OCI-LY7 (cell line): ENCODE results near the gene PDAP1. TPM values are rescaled to one million over a fixed set of nuclear protein-coding genes. Genes with fewer than 3 reads are reported as not detected.
"Not testable (repeated sequence)": the region's sequence is repeated elsewhere in the genome, so short reads cannot be mapped to it uniquely, and the experiment has no call there.

ENCODE experiments used
- BruUV-seq: library from RNA; stranded (reverse); fragments of 400-500 nt; replicated peaks from 2 replicates; lab custom pipeline; 2021; lab: Mats Ljungman, UMichigan
- CTCF ChIA-PET: fragments of 300-600 bp; sonication (Branson Sonifier 250); formaldehyde crosslinking; loops from one replicate; lab custom pipeline; 2022; ENCODE audit warnings: antibody characterized with exemption; ENCODE audit not compliant: unreplicated experiment; lab: Charles Lee
- POLR2A ChIA-PET: fragments of 300-600 bp; sonication (Branson Sonifier 250); formaldehyde crosslinking; loops from one replicate; lab custom pipeline; 2022; ENCODE audit warnings: antibody characterized with exemption; lab: Charles Lee
- DNase-seq: peaks from one replicate; pipeline ENCODE4 v3.0.0-alpha.2; 2015; ENCODE audit warnings: low spot score
- H2AFZ ChIP-seq: fragments of 200-600 bp; sonication (generic), shearing (Covaris generic); 2 replicates; pipeline ENCODE4 v1.6.1; 2014; ENCODE audit warnings: mild to moderate bottlenecking, antibody characterized with exemption, low read length, moderate library complexity
- H3K27ac ChIP-seq: fragments of 200-600 bp; sonication (generic); 2 replicates; pipeline ENCODE4 v1.5.1; 2014; ENCODE audit warnings: mixed run types, low read depth, mild to moderate bottlenecking, moderate library complexity, low read length, inconsistent platforms; ENCODE audit not compliant: poor library complexity, severe bottlenecking
- H3K36me3 ChIP-seq: fragments of 200-600 bp; sonication (generic); 2 replicates; pipeline ENCODE4 v1.6.1; 2014; ENCODE audit warnings: mild to moderate bottlenecking, antibody characterized with exemption, low read length, moderate library complexity, mixed read lengths; ENCODE audit not compliant: insufficient read depth
- H3K4me1 ChIP-seq: fragments of 200-600 bp; sonication (generic); 2 replicates; pipeline ENCODE4 v1.5.1; 2014; ENCODE audit warnings: mild to moderate bottlenecking, low read length; ENCODE audit not compliant: insufficient read depth, poor library complexity, severe bottlenecking
- H3K4me2 ChIP-seq: fragments of 200-600 bp; sonication (generic); 2 replicates; pipeline ENCODE4 v1.6.1; 2014; ENCODE audit warnings: mild to moderate bottlenecking, low read length
- H3K4me3 ChIP-seq: fragments of 200-600 bp; sonication (generic); 2 replicates; pipeline ENCODE4 v1.5.1; 2014; ENCODE audit warnings: mild to moderate bottlenecking, low read depth, low read length; ENCODE audit not compliant: poor library complexity, severe bottlenecking
- H3K79me2 ChIP-seq: fragments of 200-600 bp; sonication (generic); 2 replicates; pipeline ENCODE4 v1.6.1; 2016; ENCODE audit warnings: low read depth, mild to moderate bottlenecking, low read length, moderate library complexity, mixed read lengths; ENCODE audit not compliant: insufficient read depth
- H3K9me2 ChIP-seq: fragments of 200-600 bp; sonication (generic); 2 replicates; pipeline ENCODE4 v1.6.1; 2016; ENCODE audit warnings: mild to moderate bottlenecking, low read length, mixed read lengths; ENCODE audit not compliant: insufficient read depth
- H3K9me3 ChIP-seq: fragments of 200-600 bp; sonication (generic); 2 replicates; pipeline ENCODE4 v1.6.1; 2014; ENCODE audit warnings: mild to moderate bottlenecking, mixed run types, low read length, mixed read lengths
- H4K20me1 ChIP-seq: fragments of 200-600 bp; sonication (generic); 2 replicates; pipeline ENCODE4 v1.6.1; 2014; ENCODE audit warnings: mild to moderate bottlenecking, antibody characterized with exemption, low read length, moderate library complexity, mixed read lengths; ENCODE audit not compliant: insufficient read depth
- CTCF ChIP-seq: fragments of 200-600 bp; sonication (generic); conservative IDR thresholded peaks from 2 replicates; pipeline ENCODE4 v1.5.1; 2014; ENCODE audit warnings: mild to moderate bottlenecking, antibody characterized with exemption, low read length, moderate library complexity, mixed read lengths
- EZH2phosphoT487 ChIP-seq: fragments of 200-600 bp; sonication (generic); IDR thresholded peaks from 2 replicates; pipeline ENCODE4 v1.6.1; 2018; ENCODE audit warnings: low read depth, borderline replicate concordance, mild to moderate bottlenecking, mixed run types, antibody characterized with exemption, low read length, moderate library complexity, mixed read lengths
- intact Hi-C: fragments of 100-400 bp; cut with micrococcal nuclease; formaldehyde crosslinking; loops from one replicate; pipeline ENCODE4 v1.10.0; 2022; ENCODE audit not compliant: unreplicated experiment
- total RNA-seq, 2 experiments: library from RNA; depleted of rRNA in 1 of 2; stranded (reverse); fragments of >200 nt in 1 of 2; shearing (Covaris generic) in 1 of 2; gene quantifications; 2 replicates each; pipeline ENCODE4 v1.2.3, GENCODE V29; 2014 to 2022

PDAP1 gene
- total RNA-seq, 2 experiments from 2014 or later = 33.7 to 135 TPM

- Histone ChIP-seq H3K36me3 (peaks cover 78% of the 10 kb centered on the region), H3K79me2 (no peaks in the 10 kb centered on the region), H3K9me2 (no peaks in the 10 kb centered on the region), H3K4me1 (no peaks in the 10 kb centered on the region), H3K27ac (no peak overlapping the region), H3K9me3 (no peaks in the 10 kb centered on the region), H2AFZ (no peak overlapping the region), H3K4me3 (no peak overlapping the region), H3K4me2 (no peak overlapping the region), H4K20me1 (no peaks in the 10 kb centered on the region)
- TF ChIP-seq EZH2phosphoT487 (no peak), CTCF (no peak)
- no peak for DNase-seq
- ChIA-PET POLR2A (interaction anchor here (0.7 kb wide), 1 partner anchor 10 kb away, joined by 7 read pairs; no protein-coding TSS in a partner anchor), CTCF (no interaction called here)
- intact Hi-C loops = no loop called here
- no TSS peak for BruUV-seq
Measured at GRCh38 chr7:99355098-99355497, 53.3 kb downstream of the PDAP1 start.

DNA sequence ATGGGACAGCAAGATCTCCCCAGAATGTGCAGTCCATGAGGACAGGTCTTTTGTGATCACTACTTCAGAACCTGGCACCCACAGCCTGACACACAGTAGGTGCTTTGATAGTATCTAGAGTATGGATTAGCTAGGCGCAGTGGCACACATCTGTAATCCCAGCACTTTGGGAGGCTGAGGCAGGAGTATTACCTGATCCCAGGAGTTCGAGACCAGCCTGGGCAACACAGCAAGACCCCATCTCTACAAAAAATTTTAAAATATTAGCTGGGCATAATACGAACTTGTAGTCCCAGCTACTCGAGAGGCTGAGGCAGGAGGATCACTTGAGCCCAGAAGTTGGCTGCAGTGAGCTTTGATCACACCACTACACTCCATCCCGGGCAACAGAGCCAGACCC is 56.1 kb downstream of the PDAP1 start:
- BruUV-seq = no TSS peak
- Histone ChIP-seq H3K79me2 (no peaks in the 10 kb centered on the region), H3K4me2 (no peak overlapping the region), H3K9me2 (no peaks in the 10 kb centered on the region), H3K9me3 (no peaks in the 10 kb centered on the region), H2AFZ (no peak overlapping the region), H3K27ac (no peak overlapping the region), H3K36me3 (peaks cover 76% of the 10 kb centered on the region), H3K4me3 (no peak overlapping the region), H4K20me1 (no peaks in the 10 kb centered on the region), H3K4me1 (no peaks in the 10 kb centered on the region)
- POLR2A ChIA-PET = interaction anchor here (0.6 to 1.0 kb wide), 2 partner anchors 9 to 62 kb away, joined by 3 read pairs; no protein-coding TSS in a partner anchor
- TF ChIP-seq EZH2phosphoT487 (no peak), CTCF (no peak)
- no peak for DNase-seq
- CTCF ChIA-PET = no interaction called here
- intact Hi-C loops = no loop called here

DNA sequence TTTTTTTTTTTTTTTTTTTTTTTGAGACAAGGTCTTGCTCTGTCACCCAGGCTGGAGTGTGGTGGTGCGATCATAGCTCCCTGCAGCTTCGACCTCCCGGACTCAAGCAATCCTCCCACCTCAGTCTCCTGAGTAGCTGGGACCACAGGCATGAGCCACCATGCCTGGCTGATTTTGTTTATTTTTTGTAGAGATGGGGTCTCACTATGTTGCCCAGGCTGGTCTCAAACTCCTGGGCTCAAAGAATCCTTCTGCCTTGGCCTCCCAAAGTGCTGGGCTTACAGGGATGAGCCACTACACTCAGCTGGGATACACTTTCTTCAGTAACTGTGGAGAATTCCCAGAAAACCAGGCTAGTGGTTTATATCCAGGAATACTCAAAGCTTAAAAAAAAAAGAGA is 57.8 kb downstream of the PDAP1 start:
- H2AFZ ChIP-seq, H3K4me1 ChIP-seq, H3K4me3 ChIP-seq, H3K79me2 ChIP-seq, CTCF ChIA-PET, H3K4me2 ChIP-seq, intact Hi-C loops, DNase-seq, H4K20me1 ChIP-seq, H3K27ac ChIP-seq, BruUV-seq, H3K9me3 ChIP-seq, H3K9me2 ChIP-seq: not testable (repeated sequence)
- POLR2A ChIA-PET = interaction anchor here (0.6 to 1.3 kb wide), 2 partner anchors 10 to 12 kb away, joined by 3 to 5 read pairs; no protein-coding TSS in a partner anchor
- peaks cover 83% of the 10 kb centered on the region for H3K36me3 ChIP-seq

Other genes starting within 250 kb of the PDAP1 start
- gene KPNA7, start 200.5 kb downstream of the PDAP1 start, total RNA-seq (2014; rRNA removed; shearing (Covaris generic)) = not detected in 2 replicates
- gene KPNA7, start 200.5 kb downstream of the PDAP1 start, total RNA-seq (2022) = not detected in 2 replicates
- not detected in 2 replicates for gene MYH16, start 135.8 kb downstream of the PDAP1 start, total RNA-seq (2014; rRNA removed; shearing (Covaris generic))
- gene MYH16, start 135.8 kb downstream of the PDAP1 start, total RNA-seq (2022) = not detected in 2 replicates
- 51.0 and 71.8 TPM in 2 replicates for gene ARPC1A, start 82.7 kb downstream of the PDAP1 start, total RNA-seq (2014; rRNA removed; shearing (Covaris generic))
- 101 and 108 TPM in 2 replicates for gene ARPC1A, start 82.7 kb downstream of the PDAP1 start, total RNA-seq (2022)
- gene ARPC1B, start 33.9 kb downstream of the PDAP1 start, total RNA-seq (2014; rRNA removed; shearing (Covaris generic)) = 174 and 191 TPM in 2 replicates
- 168 and 169 TPM in 2 replicates for gene ARPC1B, start 33.9 kb downstream of the PDAP1 start, total RNA-seq (2022)
- gene BUD31, start 372 bp upstream of the PDAP1 start, total RNA-seq (2014; rRNA removed; shearing (Covaris generic)) = 104 and 118 TPM in 2 replicates
- gene BUD31, start 372 bp upstream of the PDAP1 start, total RNA-seq (2022) = 100 and 114 TPM in 2 replicates
- 11.0 and 11.1 TPM in 2 replicates for gene PTCD1, start 30.2 kb upstream of the PDAP1 start, total RNA-seq (2014; rRNA removed; shearing (Covaris generic))
- gene PTCD1, start 30.2 kb upstream of the PDAP1 start, total RNA-seq (2022) = 7.6 and 11.3 TPM in 2 replicates
- 75.3 and 84.4 TPM in 2 replicates for gene CPSF4, start 30.3 kb upstream of the PDAP1 start, total RNA-seq (2014; rRNA removed; shearing (Covaris generic))
- gene CPSF4, start 30.3 kb upstream of the PDAP1 start, total RNA-seq (2022) = 88.6 and 91.9 TPM in 2 replicates
- gene ATP5MF, start 57.6 kb upstream of the PDAP1 start, total RNA-seq (2014; rRNA removed; shearing (Covaris generic)) = 756 and 900 TPM in 2 replicates
- gene ATP5MF, start 57.6 kb upstream of the PDAP1 start, total RNA-seq (2022) = 387 and 463 TPM in 2 replicates
- gene ZNF789, start 64.3 kb upstream of the PDAP1 start, total RNA-seq (2014; rRNA removed; shearing (Covaris generic)) = 23.2 and 32.2 TPM in 2 replicates
- 57.4 and 59.6 TPM in 2 replicates for gene ZNF789, start 64.3 kb upstream of the PDAP1 start, total RNA-seq (2022)
- gene ZNF394, start 91.7 kb upstream of the PDAP1 start, total RNA-seq (2014; rRNA removed; shearing (Covaris generic)) = 23.5 and 26.8 TPM in 2 replicates
- gene ZNF394, start 91.7 kb upstream of the PDAP1 start, total RNA-seq (2022) = 35.3 and 35.4 TPM in 2 replicates
- gene ZKSCAN5, start 96.1 kb upstream of the PDAP1 start, total RNA-seq (2014; rRNA removed; shearing (Covaris generic)) = 11.4 and 12.2 TPM in 2 replicates
- gene ZKSCAN5, start 96.1 kb upstream of the PDAP1 start, total RNA-seq (2022) = 13.7 and 14.5 TPM in 2 replicates
- gene FAM200A, start 143.5 kb upstream of the PDAP1 start, total RNA-seq (2014; rRNA removed; shearing (Covaris generic)) = 4.2 and 5.5 TPM in 2 replicates
- 7.3 and 7.9 TPM in 2 replicates for gene FAM200A, start 143.5 kb upstream of the PDAP1 start, total RNA-seq (2022)
- gene ZNF655, start 150.0 kb upstream of the PDAP1 start, total RNA-seq (2014; rRNA removed; shearing (Covaris generic)) = 64.1 and 100 TPM in 2 replicates
- gene ZNF655, start 150.0 kb upstream of the PDAP1 start, total RNA-seq (2022) = 79.7 and 84.7 TPM in 2 replicates
- 1.4 and 2.4 TPM in 2 replicates for gene TMEM225B, start 189.7 kb upstream of the PDAP1 start, total RNA-seq (2014; rRNA removed; shearing (Covaris generic))
- 2.4 and 3.9 TPM in 2 replicates for gene TMEM225B, start 189.7 kb upstream of the PDAP1 start, total RNA-seq (2022)
- gene ZSCAN25, start 208.3 kb upstream of the PDAP1 start, total RNA-seq (2014; rRNA removed; shearing (Covaris generic)) = 12.0 and 19.8 TPM in 2 replicates
- 14.3 and 17.1 TPM in 2 replicates for gene ZSCAN25, start 208.3 kb upstream of the PDAP1 start, total RNA-seq (2022)